ENCODE results near the gene GNG2.

GNG2 gene

GRCh38 chr14:51993285-51993920 is 133.0 kb downstream of the GNG2 start:
- no peak for DNase-seq (ENCODE audit: low read depth in 2 of 2)

GRCh38 chr14:51996148-51996746 is 135.8 kb downstream of the GNG2 start:
- no peak for DNase-seq (ENCODE audit: low read depth in 2 of 2)

- DNase-seq (ENCODE audit: low read depth in 2 of 2) = no peak
Measured at GRCh38 chr14:51998348-51998747, 137.9 kb downstream of the GNG2 start.

- no peak for DNase-seq (ENCODE audit: low read depth in 2 of 2)
Measured at GRCh38 chr14:51999084-51999483, 138.7 kb downstream of the GNG2 start.

- no peak for DNase-seq (ENCODE audit: low read depth in 2 of 2)
Measured at GRCh38 chr14:52000019-52000582, 139.7 kb downstream of the GNG2 start.

GRCh38 chr14:52000696-52001095 is 140.3 kb downstream of the GNG2 start:
- DNase-seq (ENCODE audit: low read depth in 2 of 2) = no peak

GRCh38 chr14:52002542-52002941 is 142.1 kb downstream of the GNG2 start:
- DNase-seq (ENCODE audit: low read depth in 2 of 2) = no peak

GRCh38 chr14:52003324-52003723 is 142.9 kb downstream of the GNG2 start:
- no peak for DNase-seq (ENCODE audit: low read depth in 2 of 2)

GRCh38 chr14:52005625-52006024 is 145.2 kb downstream of the GNG2 start:
- DNase-seq (ENCODE audit: low read depth in 2 of 2) = no peak

- no peak for DNase-seq (ENCODE audit: low read depth in 2 of 2)
Measured at GRCh38 chr14:52006361-52006760, 145.9 kb downstream of the GNG2 start.

- no peak for DNase-seq (ENCODE audit: low read depth in 2 of 2)
Measured at GRCh38 chr14:52007211-52007610, 146.8 kb downstream of the GNG2 start.

GRCh38 chr14:52007637-52008036 is 147.2 kb downstream of the GNG2 start:
- DNase-seq (ENCODE audit: low read depth in 2 of 2) = no peak

- DNase-seq (ENCODE audit: low read depth in 2 of 2) = no peak
Measured at GRCh38 chr14:52008136-52008535, 147.7 kb downstream of the GNG2 start.

GRCh38 chr14:52010173-52010693 is 149.8 kb downstream of the GNG2 start:
- DNase-seq (ENCODE audit: low read depth in 2 of 2) = no peak

GRCh38 chr14:52011523-52011922 is 151.1 kb downstream of the GNG2 start:
- DNase-seq (ENCODE audit: low read depth in 2 of 2) = no peak

- no peak for DNase-seq (ENCODE audit: low read depth in 2 of 2)
Measured at GRCh38 chr14:52012635-52013034, 152.2 kb downstream of the GNG2 start.

- no peak for DNase-seq (ENCODE audit: low read depth in 2 of 2)
Measured at GRCh38 chr14:52013984-52014600, 153.7 kb downstream of the GNG2 start.

GRCh38 chr14:52014601-52015267 is 154.3 kb downstream of the GNG2 start:
- no peak for DNase-seq (ENCODE audit: low read depth in 2 of 2)

- DNase-seq (ENCODE audit: low read depth in 2 of 2) = no peak
Measured at GRCh38 chr14:52015411-52016030, 155.1 kb downstream of the GNG2 start.

GRCh38 chr14:52018252-52018651 is 157.8 kb downstream of the GNG2 start:
- no peak for DNase-seq (ENCODE audit: low read depth in 2 of 2)

- DNase-seq (ENCODE audit: low read depth in 2 of 2) = no peak
Measured at GRCh38 chr14:52018970-52019369, 158.6 kb downstream of the GNG2 start.
